GM21526 (cell line): Measurements from ENCODE around the gene CNTN2.

Experiments used
- ATAC-seq: cut with Tn5 transposase; IDR thresholded peaks from one replicate; pipeline ENCODE4 v1.9.1; 2021; ENCODE audit warnings: moderate library complexity; ENCODE audit not compliant: unreplicated experiment, low FRiP score

The CNTN2 gene

GRCh38 chr1:205052690-205053089, 9.7 kb downstream of the CNTN2 start:
- no peak for ATAC-seq

DNA sequence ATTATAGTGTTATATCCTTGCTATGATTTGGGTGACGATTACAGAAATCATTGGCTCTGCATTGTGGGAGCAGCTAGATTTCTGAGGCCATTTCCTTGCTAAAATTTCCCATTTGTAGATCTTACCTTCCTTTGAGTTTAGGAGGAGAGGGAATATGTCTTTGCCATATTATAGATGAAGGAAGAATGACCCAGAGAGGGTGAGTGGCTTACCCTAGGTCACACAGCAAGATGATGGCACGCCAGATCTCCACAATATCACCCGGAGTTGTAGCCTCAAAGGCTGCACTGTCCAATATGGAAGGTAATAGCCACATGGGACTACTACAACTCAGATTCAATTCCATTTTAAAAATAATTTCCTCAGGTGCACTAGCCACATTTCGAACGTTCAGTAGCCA, 10.3 kb downstream of the CNTN2 start:
- ATAC-seq = no peak

DNA sequence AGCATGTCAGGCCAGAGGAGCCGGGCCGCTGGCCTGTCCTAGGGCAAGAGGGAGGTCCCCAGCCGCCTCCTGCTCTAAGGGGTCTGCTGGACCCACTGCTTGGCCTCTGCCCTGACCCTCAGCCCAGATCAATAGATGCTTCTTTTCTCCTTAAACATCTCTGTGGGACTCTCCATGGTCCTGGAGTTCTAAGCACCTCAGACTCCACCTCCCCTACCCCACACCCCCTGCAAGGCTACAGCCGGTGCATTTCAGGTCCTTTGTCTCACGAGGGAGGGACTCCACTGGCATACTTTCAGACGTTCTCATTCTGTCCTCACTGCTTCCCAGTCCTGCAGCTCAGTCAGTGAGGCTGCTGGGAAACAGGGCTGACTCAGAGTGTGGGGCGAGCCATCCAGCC, 11.0 kb downstream of the CNTN2 start:
- no peak for ATAC-seq

GRCh38 chr1:205056188-205056611, 13.2 kb downstream of the CNTN2 start:
- ATAC-seq = no peak

- no peak for ATAC-seq
These were observed 14.1 kb downstream of the CNTN2 start for GRCh38 chr1:205056956-205057568.

DNA sequence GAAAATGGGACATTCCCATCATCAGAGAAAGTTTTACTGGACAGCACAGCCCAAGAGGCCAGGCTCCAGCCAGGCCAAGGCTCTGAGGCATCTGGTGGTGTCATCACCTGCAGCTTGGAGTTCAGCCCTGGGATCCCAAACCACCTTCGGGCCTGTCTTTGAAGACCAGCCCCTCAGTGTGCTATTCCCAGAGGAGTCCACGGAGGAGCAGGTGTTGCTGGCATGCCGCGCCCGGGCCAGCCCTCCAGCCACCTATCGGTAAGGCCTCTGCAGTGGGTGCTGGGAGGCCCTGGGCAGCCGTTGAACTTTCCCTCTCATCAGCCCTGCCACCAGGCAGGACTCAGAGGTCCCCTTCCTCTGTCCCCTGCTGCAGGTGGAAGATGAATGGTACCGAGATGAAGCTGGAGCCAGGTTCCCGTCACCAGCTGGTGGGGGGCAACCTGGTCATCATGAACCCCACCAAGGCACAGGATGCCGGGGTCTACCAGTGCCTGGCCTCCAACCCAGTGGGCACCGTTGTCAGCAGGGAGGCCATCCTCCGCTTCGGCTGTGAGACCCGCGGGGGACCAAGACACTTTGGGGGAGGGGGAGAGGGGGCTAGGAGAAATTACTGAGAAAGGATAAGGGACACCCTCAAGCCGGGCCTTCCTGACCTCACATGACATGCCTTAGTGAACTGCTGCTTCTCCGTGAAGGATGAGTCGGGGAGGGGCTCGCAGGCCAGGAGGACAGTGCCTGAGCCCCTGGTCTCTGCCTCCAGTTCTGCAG, 15.0 kb downstream of the CNTN2 start:
- no peak for ATAC-seq

GRCh38 chr1:205058853-205059252, 15.8 kb downstream of the CNTN2 start:
- ATAC-seq = no peak

DNA sequence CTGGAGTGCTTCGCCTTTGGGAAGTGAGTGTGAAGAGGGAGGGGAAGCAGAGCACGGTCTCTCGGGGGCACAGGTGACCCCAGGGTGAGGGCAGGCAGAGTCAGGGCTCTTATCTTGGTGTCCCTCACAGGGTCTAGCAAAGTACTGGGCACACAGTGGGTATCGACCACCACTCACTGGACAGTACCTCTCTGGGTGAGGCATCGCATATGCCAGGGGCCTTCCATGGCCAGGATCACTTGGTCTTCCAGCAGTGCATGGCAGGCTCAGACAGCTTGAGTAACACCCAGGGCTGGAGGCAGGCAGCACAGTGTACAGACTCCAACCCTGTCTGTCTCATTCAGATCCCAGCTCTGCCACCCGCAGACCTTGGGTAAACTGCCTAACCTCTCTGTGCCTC, 16.6 kb downstream of the CNTN2 start:
- ATAC-seq = no peak

DNA sequence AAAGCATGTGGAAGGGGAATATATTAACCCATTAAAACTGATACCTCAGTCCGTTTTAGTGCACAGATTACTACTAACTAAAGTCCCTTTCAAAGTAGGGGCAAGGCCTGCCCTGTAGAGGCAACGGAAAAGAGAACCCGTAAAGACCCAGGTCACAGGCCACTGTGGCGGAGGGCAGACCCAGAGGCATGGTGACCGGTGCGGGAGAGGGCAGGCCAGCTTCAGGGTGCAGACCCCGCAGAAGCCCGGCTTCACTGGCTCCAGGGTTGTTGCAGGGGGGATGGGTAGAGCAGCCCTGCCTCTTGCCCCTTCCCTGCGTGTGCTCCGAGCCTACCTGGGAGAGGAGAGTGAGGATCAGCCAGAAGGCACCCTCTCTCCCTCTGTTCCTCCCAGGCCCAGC, 17.7 kb downstream of the CNTN2 start:
- no peak for ATAC-seq

- ATAC-seq = no peak
These were observed 18.2 kb downstream of the CNTN2 start for GRCh38 chr1:205061227-205061626.

DNA sequence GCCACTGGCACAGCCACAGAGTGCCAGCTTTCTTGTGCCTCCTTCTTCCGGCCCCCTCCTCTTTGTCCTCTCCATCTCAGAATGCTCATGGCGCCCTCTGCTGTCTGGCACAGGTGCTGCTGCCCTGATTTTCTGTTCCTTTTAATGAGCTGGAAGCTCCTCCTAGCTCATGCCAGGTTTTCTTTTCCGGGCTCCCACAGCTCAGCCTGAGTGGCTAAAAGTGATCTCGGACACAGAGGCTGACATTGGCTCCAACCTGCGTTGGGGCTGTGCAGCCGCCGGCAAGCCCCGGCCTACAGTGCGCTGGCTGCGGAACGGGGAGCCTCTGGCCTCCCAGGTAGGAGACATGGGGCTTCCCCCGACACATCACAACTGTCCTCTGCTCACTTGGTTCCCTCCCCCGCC, 18.7 kb downstream of the CNTN2 start:
- ATAC-seq = no peak

DNA sequence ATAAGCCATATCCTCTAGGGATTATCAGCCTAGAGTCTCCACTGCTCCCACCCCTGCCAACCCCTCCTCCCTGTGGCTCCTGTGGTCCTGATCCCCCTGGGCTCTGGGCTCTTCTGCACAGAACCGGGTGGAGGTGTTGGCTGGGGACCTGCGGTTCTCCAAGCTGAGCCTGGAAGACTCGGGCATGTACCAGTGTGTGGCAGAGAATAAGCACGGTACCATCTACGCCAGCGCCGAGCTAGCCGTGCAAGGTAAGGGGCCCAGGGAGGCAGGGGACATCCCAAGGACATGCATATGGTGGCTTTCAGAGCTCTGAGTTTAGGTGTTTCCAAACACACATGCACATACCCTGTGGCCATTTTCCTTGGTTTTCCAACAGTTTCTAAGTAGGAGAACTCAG, 19.3 kb downstream of the CNTN2 start:
- ATAC-seq = no peak

DNA sequence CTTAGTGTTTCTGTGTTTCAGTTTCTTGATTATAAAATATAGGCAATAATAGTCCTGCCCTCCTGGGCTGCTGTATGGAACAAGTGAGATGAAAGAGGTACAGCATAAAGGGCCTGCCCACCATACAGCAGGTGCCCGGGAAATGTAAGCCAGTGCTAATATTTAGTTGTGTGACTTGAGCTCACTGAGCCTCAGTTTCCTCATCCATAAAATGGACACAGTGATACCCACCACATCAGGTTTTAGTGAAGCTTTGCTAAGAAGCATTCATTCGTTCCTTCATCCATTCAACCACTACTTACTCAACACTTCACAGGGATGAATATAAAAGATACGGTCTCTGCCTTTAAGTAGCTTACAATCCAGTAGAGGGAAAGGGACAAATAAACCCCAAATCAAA, 19.9 kb downstream of the CNTN2 start:
- no peak for ATAC-seq

DNA sequence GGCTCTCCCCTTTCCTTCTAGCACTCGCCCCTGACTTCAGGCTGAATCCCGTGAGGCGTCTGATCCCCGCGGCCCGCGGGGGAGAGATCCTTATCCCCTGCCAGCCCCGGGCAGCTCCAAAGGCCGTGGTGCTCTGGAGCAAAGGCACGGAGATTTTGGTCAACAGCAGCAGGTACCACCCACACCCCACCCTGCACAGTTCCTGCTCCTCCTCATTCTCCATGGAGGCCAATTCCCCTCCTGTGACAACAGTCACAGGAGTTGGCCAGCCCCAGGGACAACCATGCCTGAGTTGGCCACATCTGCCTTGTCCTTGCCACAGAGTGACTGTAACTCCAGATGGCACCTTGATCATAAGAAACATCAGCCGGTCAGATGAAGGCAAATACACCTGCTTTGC, 21.3 kb downstream of the CNTN2 start:
- ATAC-seq = no peak

DNA sequence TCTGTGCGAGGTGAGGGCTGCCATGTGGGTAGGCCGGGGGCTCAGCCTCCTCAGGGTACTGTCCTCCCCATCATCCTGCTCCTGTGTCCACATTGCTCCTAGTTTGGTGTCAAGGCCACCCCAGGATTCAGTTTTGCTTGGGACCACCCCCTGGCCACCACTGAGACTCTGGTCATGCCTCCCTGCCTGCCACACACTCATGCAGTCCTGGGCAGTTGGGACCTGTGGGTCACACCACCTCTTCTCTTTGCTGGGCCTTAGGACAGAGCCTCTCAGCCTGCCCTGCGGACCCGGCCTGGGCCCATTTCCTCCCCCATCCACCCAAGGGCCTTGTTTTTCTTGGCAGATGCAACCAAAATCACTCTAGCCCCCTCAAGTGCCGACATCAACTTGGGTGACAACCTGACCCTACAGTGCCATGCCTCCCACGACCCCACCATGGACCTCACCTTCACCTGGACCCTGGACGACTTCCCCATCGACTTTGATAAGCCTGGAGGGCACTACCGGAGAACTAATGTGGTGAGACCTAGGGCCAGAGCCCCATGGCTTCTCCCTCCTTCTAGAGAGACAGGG, 21.8 kb downstream of the CNTN2 start:
- no peak for ATAC-seq

DNA sequence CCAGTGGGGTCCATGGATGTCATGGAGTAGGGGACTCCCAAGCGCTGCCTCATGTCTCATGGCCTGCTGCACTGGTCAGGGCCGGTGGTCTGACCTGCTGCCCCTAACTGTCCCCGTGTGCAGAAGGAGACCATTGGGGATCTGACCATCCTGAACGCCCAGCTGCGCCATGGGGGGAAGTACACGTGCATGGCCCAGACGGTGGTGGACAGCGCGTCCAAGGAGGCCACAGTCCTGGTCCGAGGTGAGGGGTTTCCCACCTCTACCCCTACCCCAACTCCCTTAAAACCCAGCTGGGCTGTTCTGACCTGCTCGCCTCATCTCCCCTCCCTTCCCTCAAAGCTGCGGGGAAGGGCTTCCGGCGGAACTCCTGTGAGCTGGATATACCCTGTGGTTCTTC, 22.7 kb downstream of the CNTN2 start:
- no peak for ATAC-seq

DNA sequence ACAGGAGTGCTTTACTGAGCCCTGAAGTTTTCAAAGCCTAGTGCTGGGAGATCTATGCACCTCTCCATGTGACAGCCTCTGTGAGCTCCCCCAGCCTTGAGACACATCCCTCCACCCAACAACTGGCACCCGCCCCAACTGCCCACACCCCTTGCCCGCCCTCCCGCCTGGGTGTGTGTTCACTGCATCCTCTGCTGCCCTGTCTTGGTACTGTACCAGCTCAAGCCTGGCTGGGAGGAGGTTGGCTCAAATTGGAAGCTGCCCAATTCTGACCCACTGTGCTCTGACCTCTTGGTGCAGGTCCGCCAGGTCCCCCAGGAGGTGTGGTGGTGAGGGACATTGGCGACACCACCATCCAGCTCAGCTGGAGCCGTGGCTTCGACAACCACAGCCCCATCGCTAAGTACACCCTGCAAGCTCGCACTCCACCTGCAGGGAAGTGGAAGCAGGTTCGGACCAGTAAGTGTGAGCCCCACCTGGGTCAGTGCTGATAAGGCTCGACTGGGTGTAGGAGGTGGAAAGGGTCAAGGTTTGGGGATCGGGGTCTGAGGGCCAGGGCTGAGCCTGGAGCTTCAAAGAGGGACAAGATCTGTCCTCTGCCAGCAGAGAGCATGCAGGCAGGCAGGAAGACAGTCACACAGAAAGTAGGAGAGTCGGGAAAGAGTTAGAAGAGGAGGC, 23.3 kb downstream of the CNTN2 start:
- no peak for ATAC-seq

DNA sequence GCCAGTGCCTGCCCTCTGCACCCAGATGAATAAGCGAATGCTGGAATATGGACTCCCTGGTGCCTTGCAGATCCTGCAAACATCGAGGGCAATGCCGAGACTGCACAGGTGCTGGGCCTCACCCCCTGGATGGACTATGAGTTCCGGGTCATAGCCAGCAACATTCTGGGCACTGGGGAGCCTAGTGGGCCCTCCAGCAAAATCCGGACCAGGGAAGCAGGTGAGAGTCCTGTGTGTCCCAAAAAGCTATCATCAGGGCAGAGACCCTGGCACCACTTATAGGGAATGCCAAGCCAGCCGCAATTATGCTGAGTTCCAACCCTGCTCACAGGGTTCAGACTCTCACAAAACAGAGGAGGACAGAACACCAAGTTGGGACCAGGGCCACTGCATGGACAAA, 24.0 kb downstream of the CNTN2 start:
- no peak for ATAC-seq

- no peak for ATAC-seq
These were observed 25.0 kb downstream of the CNTN2 start for GRCh38 chr1:205068001-205068400.

GRCh38 chr1:205068457-205069040, 25.5 kb downstream of the CNTN2 start:
- no peak for ATAC-seq
